HEK293T (cell line): ENCODE measurements around the gene SORT1.

Experiments used
- CTCF ChIA-PET: fragments of 350-600 bp; formaldehyde crosslinking; extraction: SDS; loops from one replicate; lab custom pipeline; 2021; ENCODE audit warnings: antibody characterized with exemption, inconsistent platforms; lab: Yijun Ruan, JAX
- POLR2A ChIA-PET: fragments of 350-600 bp; formaldehyde crosslinking; extraction: SDS; loops from one replicate; lab custom pipeline; 2020; ENCODE audit warnings: antibody characterized with exemption, inconsistent platforms; lab: Yijun Ruan, JAX
- DNase-seq: peaks from one replicate; pipeline ENCODE4 v3.0.0; 2012; ENCODE audit warnings: mixed read lengths; ENCODE audit errors: extremely low spot score
- ARNT ChIP-seq: fragments of 450-650 bp; IDR thresholded peaks from 2 replicates; pipeline ENCODE4 v1.6.1; 2017; ENCODE audit warnings: mild to moderate bottlenecking
- BHLHE40 ChIP-seq: fragments of 450-650 bp; IDR thresholded peaks from 2 replicates; pipeline ENCODE4 v1.6.1; 2016; ENCODE audit warnings: mild to moderate bottlenecking, moderate library complexity, borderline replicate concordance
- CTBP1 ChIP-seq: fragments of 450-650 bp; IDR thresholded peaks from 2 replicates; pipeline ENCODE4 v1.6.1; 2016; ENCODE audit warnings: borderline replicate concordance
- ELF4 ChIP-seq: fragments of 450-650 bp; IDR thresholded peaks from 2 replicates; pipeline ENCODE4 v1.6.1; 2017; ENCODE audit warnings: antibody characterized with exemption
- FOXA1 ChIP-seq: fragments of 450-650 bp; IDR thresholded peaks from 2 replicates; pipeline ENCODE4 v1.6.1; 2016; ENCODE audit warnings: mild to moderate bottlenecking
- FOXK2 ChIP-seq: fragments of 450-650 bp; IDR thresholded peaks from 2 replicates; pipeline ENCODE4 v1.6.1; 2016; ENCODE audit warnings: mild to moderate bottlenecking
- FOXM1 ChIP-seq: fragments of 450-650 bp; IDR thresholded peaks from 2 replicates; pipeline ENCODE4 v1.6.1; 2017; ENCODE audit warnings: mild to moderate bottlenecking, borderline replicate concordance
- HDGF ChIP-seq: fragments of 450-650 bp; IDR thresholded peaks from 2 replicates; pipeline ENCODE4 v1.6.1; 2017; ENCODE audit warnings: antibody characterized with exemption, borderline replicate concordance
- L3MBTL2 ChIP-seq: fragments of 450-650 bp; conservative IDR thresholded peaks from 2 replicates; pipeline ENCODE4 v1.6.1; 2016; ENCODE audit warnings: mild to moderate bottlenecking
- LEF1 ChIP-seq: fragments of 450-650 bp; IDR thresholded peaks from 2 replicates; pipeline ENCODE4 v1.6.1; 2017; ENCODE audit warnings: mild to moderate bottlenecking, borderline replicate concordance
- NFRKB ChIP-seq: fragments of 450-650 bp; IDR thresholded peaks from 2 replicates; pipeline ENCODE4 v1.6.1; 2016; ENCODE audit warnings: mild to moderate bottlenecking, moderate library complexity
- PKNOX1 ChIP-seq: fragments of 450-650 bp; IDR thresholded peaks from 2 replicates; pipeline ENCODE4 v1.6.1; 2016
- SP1 ChIP-seq: fragments of 450-650 bp; IDR thresholded peaks from 2 replicates; pipeline ENCODE4 v1.6.1; 2017
- SUZ12 ChIP-seq: fragments of 450-650 bp; IDR thresholded peaks from 2 replicates; pipeline ENCODE4 v1.6.1; 2016; ENCODE audit warnings: mild to moderate bottlenecking
- TARDBP ChIP-seq: fragments of 450-650 bp; IDR thresholded peaks from 2 replicates; pipeline ENCODE4 v1.6.1; 2016
- ZNF384 ChIP-seq: fragments of 450-650 bp; IDR thresholded peaks from 2 replicates; pipeline ENCODE4 v1.6.1; 2016

Gene SORT1

GRCh38 chr1:109272831-109273547 lies 124.7 kb downstream of the SORT1 start:
- POLR2A ChIA-PET = no interaction called here

GRCh38 chr1:109272021-109272799 lies 125.5 kb downstream of the SORT1 start:
- ChIA-PET POLR2A (no interaction called here), CTCF (no interaction called here)
- TF ChIP-seq FOXM1 (no peak), LEF1 (no peak), ARNT (no peak)
- DNase-seq = no peak

More at GRCh38 chr1:109272831-109273547, 124.7 kb downstream of the SORT1 start:
- no peak for DNase-seq
- CTCF ChIA-PET = no interaction called here
- TF ChIP-seq PKNOX1 (no peak), FOXK2 (no peak), TARDBP (no peak), SUZ12 (no peak), ARNT (no peak)

- TF ChIP-seq SP1 (no peak), NFRKB (no peak), FOXK2 (no peak), TARDBP (no peak), LEF1 (no peak), BHLHE40 (no peak), L3MBTL2 (no peak), PKNOX1 (no peak), SUZ12 (no peak), HDGF (no peak), FOXA1 (no peak)
- ChIA-PET POLR2A (no interaction called here), CTCF (no interaction called here)
- no peak for DNase-seq
Observed at GRCh38 chr1:109271458-109271857, 126.3 kb downstream of the SORT1 start.

- DNase-seq = no peak
- CTCF ChIA-PET = no interaction called here
- POLR2A ChIA-PET = no interaction called here
- no peak for TF ChIP-seq ZNF384
- no peak for TF ChIP-seq FOXK2
- TF ChIP-seq L3MBTL2 = no peak
- TF ChIP-seq FOXA1 = no peak
- TF ChIP-seq ELF4 = no peak
- TF ChIP-seq CTBP1 = no peak
- no peak for TF ChIP-seq SP1
- no peak for TF ChIP-seq FOXM1
- no peak for TF ChIP-seq TARDBP
- no peak for TF ChIP-seq ARNT
Observed at GRCh38 chr1:109270623-109271317, 126.9 kb downstream of the SORT1 start.

GRCh38 chr1:109269981-109270622 lies 127.6 kb downstream of the SORT1 start:
- POLR2A ChIA-PET = no interaction called here
- no peak for DNase-seq
- CTCF ChIA-PET = no interaction called here
- TF ChIP-seq FOXM1 (no peak), NFRKB (no peak), TARDBP (no peak), HDGF (no peak), L3MBTL2 (no peak), FOXA1 (no peak), ZNF384 (no peak), SUZ12 (no peak), LEF1 (no peak), FOXK2 (no peak), SP1 (no peak), ARNT (no peak), BHLHE40 (no peak), PKNOX1 (no peak), CTBP1 (no peak), ELF4 (no peak)
